AG08395 (cell line): Measurements from ENCODE around the gene CILP2.

ENCODE experiments used
- DNase-seq: peaks from one replicate; pipeline ENCODE4 v3.0.0; 2012; ENCODE audit warnings: mixed read lengths, low spot score

Gene CILP2

GRCh38 chr19:19538061-19538784 is at the start of gene CILP2:
CILP2 (plus strand) TSS chr19:19538265; CDS start chr19:19538350, 85 bp downstream.
- DNase-seq = peak; percentile 64

GRCh38 chr19:19488875-19489690 is 49.0 kb upstream of the CILP2 start:
- DNase-seq = peak; percentile 96

- DNase-seq = no peak
Observed at GRCh38 chr19:19489804-19490204, 48.3 kb upstream of the CILP2 start.

GRCh38 chr19:19490214-19490968 is 47.7 kb upstream of the CILP2 start:
- DNase-seq = peak; percentile 89

GRCh38 chr19:19491321-19492025 is 46.6 kb upstream of the CILP2 start:
- DNase-seq = no peak

GRCh38 chr19:19492026-19492610 is 45.9 kb upstream of the CILP2 start:
- DNase-seq = no peak

GRCh38 chr19:19493841-19494546 is 44.1 kb upstream of the CILP2 start:
- no peak for DNase-seq

- no peak for DNase-seq
Observed at GRCh38 chr19:19495614-19496603, 42.2 kb upstream of the CILP2 start.

GRCh38 chr19:19498255-19498991 is 39.6 kb upstream of the CILP2 start:
- no peak for DNase-seq

- no peak for DNase-seq
Observed at GRCh38 chr19:19499272-19499995, 38.6 kb upstream of the CILP2 start.

- no peak for DNase-seq
Observed at GRCh38 chr19:19500975-19501644, 37.0 kb upstream of the CILP2 start.

GRCh38 chr19:19501798-19502197 is 36.3 kb upstream of the CILP2 start:
- no peak for DNase-seq

GRCh38 chr19:19502281-19502680 is 35.8 kb upstream of the CILP2 start:
- DNase-seq = no peak

- DNase-seq = no peak
Observed at GRCh38 chr19:19502808-19503602, 35.1 kb upstream of the CILP2 start.

- DNase-seq = no peak
Observed at GRCh38 chr19:19504754-19505668, 33.1 kb upstream of the CILP2 start.
